Kidney epithelial cell (primary cell): ENCODE measurements around the gene PTPRS. TPM values are rescaled to one million over a fixed set of nuclear protein-coding genes. Genes with fewer than 3 reads are reported as not detected.

Experiments
- DNase-seq: peaks from one replicate; pipeline ENCODE4 v3.0.0-alpha.2; 2010; ENCODE audit warnings: low read depth
- H3K27me3 ChIP-seq: 2 replicates; pipeline ENCODE4 v1.6.0; 2011; ENCODE audit warnings: low read length; ENCODE audit not compliant: control insufficient read depth, insufficient read depth
- H3K36me3 ChIP-seq: 2 replicates; pipeline ENCODE4 v1.5.1; 2011; ENCODE audit warnings: low read length; ENCODE audit not compliant: control insufficient read depth, insufficient read depth
- H3K4me3 ChIP-seq: 2 replicates; pipeline ENCODE4 v1.5.1; 2011; ENCODE audit warnings: low read depth, mild to moderate bottlenecking, control low read depth, low read length
- total RNA-seq: library from RNA; depleted of rRNA; stranded (reverse); fragments of >200 nt; gene quantifications from 2 replicates; pipeline ENCODE4 v1.2.3, GENCODE V29; 2015
- TF ChIP-seq, protein P1 (sequence below): IDR thresholded peaks from 2 replicates; pipeline ENCODE4 v1.5.1; 2011; ENCODE audit warnings: mild to moderate bottlenecking, moderate library complexity, low read length, control low read depth, inconsistent platforms; ENCODE audit not compliant: insufficient read depth, poor library complexity, severe bottlenecking

The PTPRS gene
- total RNA-seq, 1 donor from 2014 or later, result 58.2 TPM

DNA sequence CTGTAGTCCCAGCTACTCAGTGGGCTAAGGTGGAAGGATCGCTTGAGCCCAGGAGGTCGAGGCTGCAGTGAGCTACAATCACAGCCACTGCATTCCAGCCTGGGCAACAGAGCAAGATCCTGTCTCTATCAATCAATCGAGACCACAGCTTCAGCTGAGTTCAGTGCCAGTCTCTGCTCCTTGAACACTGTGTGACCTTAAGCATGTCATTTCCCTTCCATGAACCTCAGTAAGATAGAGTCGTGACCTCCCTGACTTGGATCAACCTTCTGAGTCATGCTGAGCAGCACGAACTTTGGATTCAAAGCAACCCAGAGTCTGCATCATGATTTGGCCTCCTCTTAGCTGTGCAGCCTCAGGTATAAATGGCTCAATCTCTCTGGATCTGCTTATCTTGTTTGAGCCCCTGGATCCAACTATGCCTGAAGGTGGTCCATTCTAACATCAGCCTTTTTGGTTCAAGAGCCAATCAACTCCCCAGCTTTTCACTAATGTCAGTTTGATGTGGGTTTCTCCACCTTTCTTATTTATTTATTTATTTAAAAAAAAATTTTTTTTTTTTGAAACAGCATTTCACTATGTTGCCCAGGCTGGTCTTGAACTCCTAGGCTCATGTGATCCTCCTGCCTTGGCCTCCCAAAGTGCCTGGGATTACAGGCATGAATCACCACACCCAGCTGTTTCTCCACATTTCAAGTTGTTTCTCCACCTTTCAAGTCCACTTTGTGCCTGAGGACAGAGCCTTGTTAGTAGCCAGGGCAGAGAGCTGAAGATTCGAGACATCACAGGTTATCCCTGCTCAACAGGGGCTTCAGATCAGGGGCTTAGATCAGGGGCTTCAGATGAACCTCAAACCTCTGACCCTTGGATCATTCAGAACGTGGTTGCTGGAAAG lies 26.4 kb downstream of the PTPRS start:
- no peaks in the 10 kb centered on the region for H3K36me3 ChIP-seq
- TF ChIP-seq, protein P1, sequence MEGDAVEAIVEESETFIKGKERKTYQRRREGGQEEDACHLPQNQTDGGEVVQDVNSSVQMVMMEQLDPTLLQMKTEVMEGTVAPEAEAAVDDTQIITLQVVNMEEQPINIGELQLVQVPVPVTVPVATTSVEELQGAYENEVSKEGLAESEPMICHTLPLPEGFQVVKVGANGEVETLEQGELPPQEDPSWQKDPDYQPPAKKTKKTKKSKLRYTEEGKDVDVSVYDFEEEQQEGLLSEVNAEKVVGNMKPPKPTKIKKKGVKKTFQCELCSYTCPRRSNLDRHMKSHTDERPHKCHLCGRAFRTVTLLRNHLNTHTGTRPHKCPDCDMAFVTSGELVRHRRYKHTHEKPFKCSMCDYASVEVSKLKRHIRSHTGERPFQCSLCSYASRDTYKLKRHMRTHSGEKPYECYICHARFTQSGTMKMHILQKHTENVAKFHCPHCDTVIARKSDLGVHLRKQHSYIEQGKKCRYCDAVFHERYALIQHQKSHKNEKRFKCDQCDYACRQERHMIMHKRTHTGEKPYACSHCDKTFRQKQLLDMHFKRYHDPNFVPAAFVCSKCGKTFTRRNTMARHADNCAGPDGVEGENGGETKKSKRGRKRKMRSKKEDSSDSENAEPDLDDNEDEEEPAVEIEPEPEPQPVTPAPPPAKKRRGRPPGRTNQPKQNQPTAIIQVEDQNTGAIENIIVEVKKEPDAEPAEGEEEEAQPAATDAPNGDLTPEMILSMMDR, result no peak
- no peak overlapping the region for H3K4me3 ChIP-seq
- no peaks in the 10 kb centered on the region for H3K27me3 ChIP-seq
- DNase-seq, result no peak

DNA sequence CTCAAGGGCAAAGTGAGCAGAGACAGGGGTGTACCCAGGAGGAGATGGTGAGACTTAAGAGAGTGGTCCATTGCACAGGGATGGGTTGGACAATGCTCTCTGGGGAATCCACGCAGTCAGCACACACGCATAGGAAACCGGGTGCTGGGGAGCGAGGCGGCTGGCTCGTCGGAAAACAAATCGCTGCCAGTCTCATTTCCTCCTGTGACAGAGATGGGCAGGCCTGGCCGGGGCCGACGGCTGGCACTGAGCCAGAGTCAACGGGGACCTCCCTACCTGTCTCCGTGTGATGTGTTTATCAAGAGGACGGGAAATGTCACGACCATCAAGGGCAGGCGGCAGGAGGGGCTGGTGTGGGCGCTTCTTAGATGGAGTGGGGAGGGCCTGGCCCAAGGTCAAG lies 27.3 kb downstream of the PTPRS start:
- no peak for DNase-seq
- TF ChIP-seq, protein P1, result no peak
- no peaks in the 10 kb centered on the region for H3K36me3 ChIP-seq
- H3K4me3 ChIP-seq, result no peak overlapping the region
- H3K27me3 ChIP-seq, result peaks cover 1% of the 10 kb centered on the region

DNA sequence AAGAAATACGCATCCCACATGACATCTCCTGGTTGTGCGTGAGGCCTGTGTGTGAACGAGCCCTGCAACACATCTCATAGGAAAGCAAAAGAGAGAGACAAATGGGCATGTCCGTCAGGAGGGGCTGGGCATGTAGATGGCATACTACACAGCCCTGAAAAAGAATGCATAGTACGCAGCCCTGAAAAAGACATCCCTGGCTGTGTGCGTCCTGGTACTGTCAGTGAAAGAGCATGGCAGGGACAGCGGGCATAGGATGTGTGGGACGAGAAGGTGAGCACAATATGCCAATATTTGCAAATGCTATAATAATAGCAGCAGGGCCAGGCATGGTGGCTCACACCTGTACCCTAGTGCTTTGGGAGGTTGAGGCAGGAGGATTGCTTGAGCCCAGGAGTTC lies 28.6 kb downstream of the PTPRS start:
- Histone ChIP-seq H3K4me3 (no peak overlapping the region), H3K27me3 (peaks cover 3% of the 10 kb centered on the region), H3K36me3 (no peaks in the 10 kb centered on the region)
- no peak for DNase-seq
- TF ChIP-seq, protein P1, result no peak

DNA sequence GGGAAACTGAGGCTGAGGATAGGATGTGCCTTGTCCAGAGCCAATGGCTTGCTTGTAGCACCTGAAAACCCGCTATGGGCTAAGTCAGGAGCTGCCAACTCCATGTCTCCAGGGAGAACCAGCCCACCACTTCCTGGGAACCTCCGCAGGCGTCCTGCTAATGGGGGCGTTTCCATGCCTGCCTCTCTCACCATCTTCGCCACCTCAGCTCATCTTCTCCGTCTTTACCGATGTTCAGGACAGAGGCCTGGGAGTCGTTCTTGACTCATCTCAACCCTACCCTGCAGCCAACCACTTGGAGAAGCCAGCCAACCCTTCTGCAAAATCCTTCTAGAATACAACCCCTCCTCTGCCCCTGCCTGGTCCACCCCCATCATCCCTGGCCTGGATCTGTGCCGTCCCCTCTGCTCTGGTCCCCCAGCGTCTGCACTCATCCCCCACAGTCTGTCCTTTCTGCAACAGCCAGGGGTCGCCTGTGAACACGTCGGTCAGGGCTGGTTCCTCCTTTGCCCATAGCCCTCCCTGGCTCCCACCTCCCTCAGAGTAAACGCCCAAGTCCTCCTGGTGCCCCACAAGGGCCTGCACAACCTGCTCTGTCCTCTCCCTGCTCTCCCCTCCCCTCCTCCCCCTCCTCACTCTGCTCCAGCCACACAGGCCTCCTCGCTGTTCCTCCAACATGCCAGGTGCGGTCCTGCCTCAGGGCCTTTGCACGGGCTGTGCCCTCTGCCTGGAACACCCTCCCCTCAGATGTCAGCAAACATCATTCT lies 31.0 kb downstream of the PTPRS start:
- Histone ChIP-seq H3K36me3 (no peaks in the 10 kb centered on the region), H3K4me3 (no peak overlapping the region), H3K27me3 (peaks cover 3% of the 10 kb centered on the region)
- no peak for DNase-seq
- TF ChIP-seq, protein P1, result no peak

DNA sequence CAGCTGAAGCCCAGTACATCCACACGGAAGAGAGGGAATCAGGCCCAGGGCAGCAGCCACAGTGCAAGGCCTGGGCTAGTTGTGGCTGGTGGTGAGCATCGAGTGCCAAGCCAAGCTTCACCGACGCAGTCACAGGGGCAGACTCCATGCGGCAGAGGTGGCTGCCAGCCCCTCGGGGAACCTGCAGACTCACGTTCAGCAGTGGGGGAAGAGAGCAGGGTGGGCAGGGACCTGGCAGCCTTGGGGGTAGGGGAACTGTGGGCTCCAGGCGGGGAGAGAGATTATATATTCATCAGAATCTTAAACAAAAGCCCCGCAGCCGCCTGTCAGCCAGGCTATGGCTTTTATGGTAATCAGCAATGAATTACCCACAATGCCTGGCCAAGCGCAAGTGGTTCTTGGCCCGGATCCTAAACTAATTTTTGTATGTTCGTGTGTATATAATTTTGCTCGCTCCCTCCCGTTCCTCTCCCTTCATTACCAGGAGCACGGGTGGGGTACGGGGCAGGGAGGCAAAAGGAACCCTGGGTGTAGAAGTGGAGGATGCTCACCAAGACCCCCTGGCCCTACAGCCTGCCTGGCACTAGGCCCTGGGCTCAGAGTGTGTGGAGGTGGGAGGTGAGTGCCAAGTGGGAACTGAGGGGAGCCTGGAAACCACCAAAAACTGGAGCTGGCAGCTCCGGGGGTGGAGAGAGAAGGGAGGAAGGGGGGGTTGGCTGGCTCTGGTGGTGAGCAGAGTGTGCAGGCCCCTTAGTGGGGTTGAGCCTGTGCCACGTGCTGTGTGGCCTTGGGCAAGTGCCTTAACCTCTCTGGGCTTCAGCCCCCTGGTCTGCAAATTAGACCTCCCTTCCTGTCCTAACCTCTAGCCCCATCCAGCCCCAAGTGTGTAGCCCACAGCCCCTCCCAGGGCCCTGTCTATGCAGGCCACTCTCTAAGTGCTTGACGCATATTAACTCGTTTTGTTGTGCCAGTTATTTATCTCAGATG lies 31.9 kb downstream of the PTPRS start:
- H3K4me3 ChIP-seq, result no peak overlapping the region
- no peaks in the 10 kb centered on the region for H3K36me3 ChIP-seq
- DNase-seq, result no peak
- TF ChIP-seq, protein P1, result no peak
- peaks cover 3% of the 10 kb centered on the region for H3K27me3 ChIP-seq
